ENCODE results near the gene GAGE12C. TPM values are rescaled to one million over a fixed set of nuclear protein-coding genes. Genes with fewer than 3 reads are reported as not detected.
"Not testable (repeated sequence)": the region's sequence is repeated elsewhere in the genome, so short reads cannot be mapped to it uniquely, and the experiment has no call there.

The GAGE12C gene
- not detected in 2 replicates for total RNA-seq (2014; rRNA removed; shearing (Covaris generic))

- H3K27me3 ChIP-seq; H3K27ac ChIP-seq; H3K36me3 ChIP-seq; H3K4me1 ChIP-seq; H3K4me3 ChIP-seq; H3K9me3 ChIP-seq (replicated peaks); DNase-seq: not testable (repeated sequence)
Measured at GRCh38 chrX:49531877-49532276, at the start of gene GAGE12C. Gene GAGE12C (plus strand): TSS chrX:49532177. CDS start chrX:49533332, 1,155 bp downstream.

GRCh38 chrX:49541433-49541832, 9.5 kb downstream of the GAGE12C start, which contains the start of gene GAGE12D:
Gene GAGE12D (plus strand): TSS chrX:49541733. CDS start chrX:49542888, 1,155 bp downstream.
- not testable (repeated sequence) for H3K27ac ChIP-seq; H3K27me3 ChIP-seq; H3K4me3 ChIP-seq; H3K4me1 ChIP-seq; H3K9me3 ChIP-seq (replicated peaks); DNase-seq; H3K36me3 ChIP-seq

- H3K27ac ChIP-seq; H3K4me1 ChIP-seq; H3K27me3 ChIP-seq; H3K9me3 ChIP-seq (replicated peaks); H3K4me3 ChIP-seq; DNase-seq; H3K36me3 ChIP-seq: not testable (repeated sequence)
Measured at GRCh38 chrX:49550989-49551388, 19.0 kb downstream of the GAGE12C start, which contains the start of gene GAGE12E. Gene GAGE12E (plus strand): TSS chrX:49551289. CDS start chrX:49552444, 1,155 bp downstream.

GRCh38 chrX:49560542-49560941, 28.6 kb downstream of the GAGE12C start, which contains the start of gene GAGE12F:
Gene GAGE12F (plus strand): TSS chrX:49560842. CDS start chrX:49561997, 1,155 bp downstream.
- H3K27me3 ChIP-seq; H3K4me1 ChIP-seq; DNase-seq; H3K36me3 ChIP-seq; H3K4me3 ChIP-seq; H3K9me3 ChIP-seq (replicated peaks); H3K27ac ChIP-seq: not testable (repeated sequence)

GRCh38 chrX:49568728-49569127, 36.8 kb downstream of the GAGE12C start:
- not testable (repeated sequence) for H3K36me3 ChIP-seq; H3K27ac ChIP-seq; H3K27me3 ChIP-seq; H3K4me3 ChIP-seq; DNase-seq; H3K4me1 ChIP-seq; H3K9me3 ChIP-seq (replicated peaks)

GRCh38 chrX:49569152-49569551, 37.2 kb downstream of the GAGE12C start:
- H3K27ac ChIP-seq; DNase-seq; H3K9me3 ChIP-seq (replicated peaks); H3K27me3 ChIP-seq; H3K36me3 ChIP-seq; H3K4me3 ChIP-seq; H3K4me1 ChIP-seq: not testable (repeated sequence)

GRCh38 chrX:49570100-49570499, 38.1 kb downstream of the GAGE12C start, which contains the start of gene GAGE12G:
Gene GAGE12G (plus strand): TSS chrX:49570400. CDS start chrX:49571555, 1,155 bp downstream.
- H3K36me3 ChIP-seq; DNase-seq; H3K9me3 ChIP-seq (replicated peaks); H3K4me3 ChIP-seq; H3K27ac ChIP-seq; H3K4me1 ChIP-seq; H3K27me3 ChIP-seq: not testable (repeated sequence)

GRCh38 chrX:49579649-49580048, 47.7 kb downstream of the GAGE12C start, which contains the start of gene GAGE12H:
Gene GAGE12H (plus strand): TSS chrX:49579949. CDS start chrX:49581104, 1,155 bp downstream.
- not testable (repeated sequence) for DNase-seq; H3K4me1 ChIP-seq; H3K27me3 ChIP-seq; H3K36me3 ChIP-seq; H3K9me3 ChIP-seq (replicated peaks); H3K4me3 ChIP-seq; H3K27ac ChIP-seq

Other genes with a start within 250 kb of the GAGE12C start
- not detected in 2 replicates for gene GAGE10, start 228.5 kb upstream of the GAGE12C start, total RNA-seq (2014; rRNA removed; shearing (Covaris generic))
- gene GAGE12J, start 210.1 kb upstream of the GAGE12C start, total RNA-seq (2014; rRNA removed; shearing (Covaris generic)), result not detected in 2 replicates
- not detected in 2 replicates for gene GAGE13, start 200.6 kb upstream of the GAGE12C start, total RNA-seq (2014; rRNA removed; shearing (Covaris generic))
- gene GAGE12D, start 9.6 kb downstream of the GAGE12C start, total RNA-seq (2014; rRNA removed; shearing (Covaris generic)), result not detected in 2 replicates
- not detected in 2 replicates for gene GAGE12E, start 19.1 kb downstream of the GAGE12C start, total RNA-seq (2014; rRNA removed; shearing (Covaris generic))
- gene GAGE12F, start 28.7 kb downstream of the GAGE12C start, total RNA-seq (2014; rRNA removed; shearing (Covaris generic)), result not detected in 2 replicates
- not detected in 2 replicates for gene GAGE12G, start 38.2 kb downstream of the GAGE12C start, total RNA-seq (2014; rRNA removed; shearing (Covaris generic))
- gene GAGE12H, start 47.8 kb downstream of the GAGE12C start, total RNA-seq (2014; rRNA removed; shearing (Covaris generic)), result not detected in 2 replicates
- gene GAGE2A, start 57.3 kb downstream of the GAGE12C start, total RNA-seq (2014; rRNA removed; shearing (Covaris generic)), result not detected in 2 replicates
- gene GAGE1, start 66.8 kb downstream of the GAGE12C start, total RNA-seq (2014; rRNA removed; shearing (Covaris generic)), result not detected in 2 replicates
- gene PAGE1, start 163.8 kb downstream of the GAGE12C start, total RNA-seq (2014; rRNA removed; shearing (Covaris generic)), result not detected in 2 replicates

All from SJCRH30 (cell line).